GM12874 (cell line): ENCODE measurements around the gene KDM6B.

Source experiments
- CTCF ChIP-seq: IDR thresholded peaks from 2 replicates; pipeline ENCODE4 v1.5.1; 2011; ENCODE audit warnings: low read depth, mild to moderate bottlenecking, control low read depth, low read length, moderate library complexity; ENCODE audit not compliant: insufficient read depth

KDM6B gene

DNA sequence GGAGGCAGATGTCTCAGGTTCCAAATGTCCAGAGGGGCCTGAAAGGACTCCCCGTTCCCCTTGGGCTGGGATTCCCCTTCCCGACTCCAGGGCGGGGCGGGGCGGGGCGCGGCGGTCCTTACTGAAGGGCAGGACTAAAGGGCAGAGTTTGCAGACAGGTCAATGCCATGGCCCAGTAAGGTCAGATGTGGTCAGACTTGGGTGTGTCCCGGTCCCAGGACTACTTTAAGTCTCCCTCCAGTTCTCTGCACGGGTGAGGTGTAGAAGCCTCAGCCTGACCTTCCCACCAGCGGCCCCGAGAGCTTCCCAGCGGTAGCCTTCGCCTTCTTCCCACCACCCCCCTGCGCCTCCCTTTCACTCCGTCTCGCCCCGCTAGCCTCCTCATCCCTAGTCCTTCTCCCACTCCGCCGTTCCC, 532 bp downstream of the KDM6B start:
- no peak for TF ChIP-seq CTCF

GRCh38 chr17:7834957-7835813, 1.2 kb downstream of the KDM6B start:
- peak; percentile 82 for TF ChIP-seq CTCF

- no peak for TF ChIP-seq CTCF
These were observed 2.0 kb downstream of the KDM6B start for GRCh38 chr17:7835814-7836595.

DNA sequence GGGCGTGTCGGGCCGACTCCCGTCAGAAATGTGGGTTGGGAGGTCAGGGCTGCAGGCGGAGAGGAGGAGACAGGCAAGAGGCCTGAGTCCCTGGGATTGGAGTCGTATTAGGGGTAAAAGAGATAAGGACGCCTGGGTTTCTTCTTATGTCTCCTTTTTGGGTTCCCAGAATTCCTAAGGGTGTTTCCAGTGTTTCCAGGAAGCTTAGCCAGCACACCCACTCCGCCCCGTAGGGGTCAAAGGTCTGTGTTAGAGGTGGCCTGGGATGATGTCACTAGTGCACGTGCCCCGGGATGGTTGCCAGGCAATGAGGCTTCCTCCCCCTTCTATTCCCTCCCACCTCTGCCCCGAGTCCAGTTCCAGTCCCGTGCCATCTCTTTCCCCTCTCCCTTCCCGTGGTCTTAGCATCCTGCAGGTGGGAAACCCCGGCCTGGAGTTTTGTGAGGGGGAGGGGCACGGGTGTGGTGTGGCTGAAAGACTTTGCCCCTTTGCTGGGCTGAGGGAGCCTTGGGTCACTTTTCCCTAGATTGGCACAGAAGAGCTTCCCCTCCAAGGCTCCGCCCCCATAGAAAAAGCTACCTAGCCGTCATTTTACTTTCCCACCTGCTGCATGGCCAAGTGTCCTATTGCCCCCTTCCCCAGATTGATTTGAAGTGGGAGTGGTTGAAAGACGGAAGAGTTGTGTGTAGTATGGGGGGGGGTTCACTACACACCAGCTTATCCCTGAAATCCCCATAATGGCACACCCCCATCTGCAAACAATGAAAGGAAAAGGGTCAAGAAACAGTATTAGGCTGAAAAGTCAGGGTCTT, 2.8 kb downstream of the KDM6B start:
- TF ChIP-seq CTCF, result no peak

DNA sequence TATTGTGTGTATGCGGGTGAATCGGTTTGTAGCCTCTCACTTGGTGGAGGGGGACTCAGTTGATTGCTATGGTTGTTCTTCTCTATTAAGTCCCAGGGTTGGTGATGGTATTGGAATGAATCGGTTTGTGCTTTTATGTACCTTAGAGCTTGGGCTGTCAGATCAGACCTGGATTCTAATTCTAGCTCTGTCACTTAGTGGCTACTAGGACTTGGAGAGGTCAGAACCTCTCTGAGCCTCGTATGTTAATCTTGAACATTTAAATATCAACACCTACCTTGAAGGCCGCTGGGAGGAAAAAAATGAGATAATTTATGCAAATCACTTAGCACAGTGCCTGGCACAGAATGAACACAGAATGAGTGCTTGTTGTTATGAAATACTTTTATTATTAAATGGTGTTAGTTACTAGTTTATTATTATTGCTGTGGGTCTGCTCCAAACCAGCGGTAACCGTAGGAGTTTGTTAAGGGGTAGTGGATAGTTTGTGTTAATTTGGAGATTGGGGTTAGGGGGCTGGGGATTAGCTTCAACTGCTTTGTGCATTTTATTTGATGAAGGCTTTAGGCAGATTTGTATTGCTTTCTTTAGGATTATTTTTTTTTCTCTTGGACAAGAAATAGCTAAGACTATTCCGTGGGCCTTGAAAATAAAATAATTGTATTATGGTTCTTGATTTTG, 3.5 kb downstream of the KDM6B start:
- TF ChIP-seq CTCF, result no peak

DNA sequence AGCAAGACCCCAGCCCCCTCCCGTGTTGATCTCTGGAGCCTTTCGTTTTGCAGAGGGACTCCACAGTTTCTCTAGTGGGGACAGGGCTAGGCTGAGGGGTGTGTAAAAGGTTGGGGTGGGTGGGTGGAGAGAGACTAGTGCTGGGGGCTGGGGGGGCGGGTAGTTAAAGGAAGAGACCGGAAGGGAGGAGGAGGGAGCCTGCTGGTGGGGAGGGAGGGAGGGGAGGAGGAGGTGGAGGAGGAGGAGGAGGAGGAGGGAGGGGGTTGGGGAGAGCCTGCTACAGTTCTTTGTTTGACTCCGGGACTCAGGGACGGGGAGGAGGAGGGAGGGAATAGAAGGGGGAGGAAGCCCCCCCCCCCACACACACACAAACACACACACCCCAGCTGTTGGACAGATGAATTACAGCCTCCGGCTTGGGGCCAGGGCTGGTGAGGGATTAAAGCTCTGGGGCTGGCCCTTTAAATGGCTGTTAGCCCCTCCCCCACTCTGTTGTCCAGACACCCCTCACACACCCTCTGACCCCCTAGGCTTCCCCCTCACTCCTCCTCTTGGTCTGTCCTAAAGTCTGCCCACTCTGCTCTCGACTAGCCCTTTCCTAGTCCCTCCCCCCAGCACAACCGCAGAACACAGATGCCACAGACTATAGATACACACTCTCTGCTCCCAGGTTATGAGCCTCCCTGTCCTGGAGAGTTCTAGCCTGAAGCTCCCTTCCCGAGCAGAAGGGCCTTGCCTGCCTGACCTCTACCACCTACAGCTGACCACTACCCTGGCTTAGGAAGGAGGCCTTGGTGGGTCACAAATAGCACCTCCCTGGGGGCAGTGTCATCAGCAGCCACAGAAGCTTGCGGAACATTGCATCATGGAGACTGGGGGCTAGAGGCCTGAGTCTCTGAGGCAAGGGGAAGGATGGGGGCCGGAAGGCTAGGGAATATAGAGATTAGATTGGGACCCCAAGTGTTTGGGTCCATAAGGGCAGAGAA, 4.4 kb downstream of the KDM6B start:
- TF ChIP-seq CTCF, result no peak
